Measurements from ENCODE around the gene FAM120A. TPM values are rescaled to one million over a fixed set of nuclear protein-coding genes. Genes with fewer than 3 reads are reported as not detected.
A peak's percentile ranks its signal among the peaks of the same experiment; 100 is the strongest.

The FAM120A gene
- total RNA-seq, 1 donor = 185 TPM

DNA sequence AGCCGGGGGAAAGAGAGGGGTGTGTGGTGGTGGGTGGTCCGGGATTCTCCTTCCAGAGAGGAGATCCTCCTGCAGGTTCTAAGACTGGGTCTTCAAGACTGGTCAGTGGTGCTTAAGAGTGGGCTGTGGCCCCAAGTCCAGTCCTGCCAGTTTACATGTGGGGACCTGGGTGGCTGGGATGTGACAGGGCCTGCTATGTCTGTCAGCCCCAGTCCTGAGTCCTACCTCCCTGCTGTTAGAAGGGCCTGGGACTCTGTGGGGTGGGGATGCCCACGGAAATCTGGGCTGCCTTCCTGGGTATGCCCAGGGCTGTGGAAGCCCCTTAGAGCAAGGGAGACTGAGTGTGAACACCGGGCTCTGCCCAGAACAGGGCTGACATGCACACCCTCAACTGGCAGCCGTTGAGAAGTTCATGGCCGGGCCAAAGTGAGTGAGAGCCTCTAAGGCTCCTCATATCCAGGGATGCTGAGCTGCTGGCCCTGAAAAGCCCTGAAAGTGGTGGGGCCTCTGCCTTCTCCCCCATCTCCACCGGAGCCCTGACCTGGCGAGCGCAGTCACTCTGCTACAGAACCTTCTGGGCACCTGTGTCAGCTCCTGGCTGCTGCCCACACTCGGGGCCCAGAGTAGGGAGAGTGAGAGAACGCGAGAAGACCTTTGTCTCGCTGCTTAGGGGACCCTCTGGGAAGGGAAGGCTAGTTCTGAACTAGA is 126.6 kb downstream of the FAM120A start:
- peak overlapping the region; percentile 57 for H3K4me3 ChIP-seq (ENCODE audit: low read depth, low read length)
- TF ChIP-seq, protein P1, sequence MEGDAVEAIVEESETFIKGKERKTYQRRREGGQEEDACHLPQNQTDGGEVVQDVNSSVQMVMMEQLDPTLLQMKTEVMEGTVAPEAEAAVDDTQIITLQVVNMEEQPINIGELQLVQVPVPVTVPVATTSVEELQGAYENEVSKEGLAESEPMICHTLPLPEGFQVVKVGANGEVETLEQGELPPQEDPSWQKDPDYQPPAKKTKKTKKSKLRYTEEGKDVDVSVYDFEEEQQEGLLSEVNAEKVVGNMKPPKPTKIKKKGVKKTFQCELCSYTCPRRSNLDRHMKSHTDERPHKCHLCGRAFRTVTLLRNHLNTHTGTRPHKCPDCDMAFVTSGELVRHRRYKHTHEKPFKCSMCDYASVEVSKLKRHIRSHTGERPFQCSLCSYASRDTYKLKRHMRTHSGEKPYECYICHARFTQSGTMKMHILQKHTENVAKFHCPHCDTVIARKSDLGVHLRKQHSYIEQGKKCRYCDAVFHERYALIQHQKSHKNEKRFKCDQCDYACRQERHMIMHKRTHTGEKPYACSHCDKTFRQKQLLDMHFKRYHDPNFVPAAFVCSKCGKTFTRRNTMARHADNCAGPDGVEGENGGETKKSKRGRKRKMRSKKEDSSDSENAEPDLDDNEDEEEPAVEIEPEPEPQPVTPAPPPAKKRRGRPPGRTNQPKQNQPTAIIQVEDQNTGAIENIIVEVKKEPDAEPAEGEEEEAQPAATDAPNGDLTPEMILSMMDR (IDR thresholded peaks at IDR 0.05; ENCODE audit: insufficient read depth, low read depth, low read length) = no peak
- no peak for DNase-seq (ENCODE audit: low read depth)

DNA sequence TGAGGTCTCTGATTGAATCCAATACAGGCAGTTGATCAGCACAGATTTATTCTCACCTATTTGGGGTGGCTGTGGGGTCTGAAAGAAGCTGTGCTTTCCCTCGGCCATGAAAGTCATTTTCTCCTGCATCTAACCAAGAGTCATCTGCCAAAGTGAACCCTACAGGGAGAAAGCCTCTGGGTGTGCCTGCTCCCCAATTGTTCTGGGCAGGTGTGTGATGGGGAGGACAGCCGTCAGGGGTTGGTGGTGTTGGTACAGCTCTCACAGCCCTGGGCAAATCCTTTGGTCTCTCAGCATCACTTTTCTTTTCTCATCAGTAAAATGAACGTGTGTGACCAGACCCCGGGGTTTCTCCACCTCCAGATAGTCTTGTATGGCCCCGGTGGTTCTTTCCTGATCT is 127.4 kb downstream of the FAM120A start:
- H3K4me3 ChIP-seq (ENCODE audit: low read depth, low read length) = no peak overlapping the region
- DNase-seq (ENCODE audit: low read depth) = no peak
- TF ChIP-seq, protein P1 (IDR thresholded peaks at IDR 0.05; ENCODE audit: insufficient read depth, low read depth, low read length) = no peak

DNA sequence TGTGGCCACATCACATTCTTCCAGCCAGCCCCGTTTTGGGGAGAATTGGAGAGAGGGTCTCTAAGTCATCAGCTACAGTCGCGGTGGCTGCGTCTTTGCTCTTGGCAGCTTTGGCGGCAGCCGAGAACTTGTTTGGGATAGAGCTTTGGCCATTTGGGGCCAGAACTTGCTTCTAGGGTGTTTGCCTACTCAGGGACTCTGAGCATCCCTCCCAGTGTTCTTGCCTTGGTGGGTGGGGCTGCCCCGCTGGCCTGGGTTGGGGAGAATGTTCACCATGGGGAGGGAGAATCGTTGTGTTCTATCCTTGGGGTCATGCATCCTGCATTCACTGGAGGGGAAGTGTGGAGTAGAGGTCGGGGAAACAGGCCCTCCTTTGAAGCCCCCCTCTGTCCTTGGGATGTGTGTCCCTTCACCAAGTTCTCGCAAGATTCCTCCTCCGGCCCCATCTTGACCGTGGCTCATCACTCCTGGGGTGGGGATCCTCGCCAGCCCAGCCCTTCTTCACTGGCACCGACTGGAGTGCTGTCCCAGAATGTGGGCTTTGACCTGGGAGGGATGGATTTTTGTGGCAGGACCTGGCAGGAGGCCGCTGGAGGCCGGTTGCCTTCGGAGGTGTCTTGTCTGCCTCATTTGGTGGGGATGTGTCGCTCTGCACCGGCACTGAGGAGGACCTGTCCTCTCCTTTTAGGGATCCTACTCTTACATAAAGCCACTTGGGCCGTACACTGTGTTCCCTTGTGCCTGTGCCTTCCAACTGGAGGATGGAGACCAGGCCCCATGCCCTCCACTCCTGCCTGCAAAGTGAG is 128.4 kb downstream of the FAM120A start:
- DNase-seq (ENCODE audit: low read depth) = no peak
- TF ChIP-seq, protein P1 (IDR thresholded peaks at IDR 0.05; ENCODE audit: insufficient read depth, low read depth, low read length) = no peak
- no peak overlapping the region for H3K4me3 ChIP-seq (ENCODE audit: low read depth, low read length)

DNA sequence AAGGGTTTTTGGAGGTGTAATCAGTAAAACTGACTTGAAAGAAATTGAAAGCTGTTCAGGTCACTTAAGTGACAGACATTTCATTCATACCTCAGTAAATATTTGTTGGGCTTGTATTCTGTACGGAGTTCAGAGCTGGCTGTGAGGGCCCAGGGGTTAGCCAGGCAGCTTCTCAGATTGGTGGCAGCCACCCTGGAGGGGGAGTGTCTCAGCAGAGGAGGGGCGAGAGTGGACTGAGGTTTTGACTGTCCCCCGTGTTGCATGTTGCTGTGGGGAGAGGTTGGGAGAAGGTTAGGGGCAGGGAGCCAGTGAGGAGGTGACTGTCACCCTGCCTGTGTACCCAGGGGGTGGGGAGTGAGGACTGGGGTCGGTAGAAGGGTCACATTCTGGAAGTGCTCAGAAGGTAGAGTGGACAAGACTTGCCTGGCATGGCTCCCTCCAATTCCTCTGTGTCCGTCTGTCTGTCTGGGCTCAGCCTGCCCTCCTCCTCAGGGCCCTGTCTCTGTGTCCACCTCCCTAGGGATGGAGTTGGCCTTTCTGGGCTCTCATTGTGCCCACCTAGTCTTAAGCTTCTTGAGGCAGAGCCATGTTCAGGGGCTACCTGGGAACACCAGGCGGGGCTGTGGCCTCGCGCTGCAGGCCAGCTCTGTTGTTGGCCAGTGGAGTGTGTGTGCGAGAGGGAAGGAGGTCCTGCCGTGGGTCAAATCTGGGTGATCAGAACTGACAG is 129.3 kb downstream of the FAM120A start:
- TF ChIP-seq, protein P1 (IDR thresholded peaks at IDR 0.05; ENCODE audit: insufficient read depth, low read depth, low read length) = no peak

DNA sequence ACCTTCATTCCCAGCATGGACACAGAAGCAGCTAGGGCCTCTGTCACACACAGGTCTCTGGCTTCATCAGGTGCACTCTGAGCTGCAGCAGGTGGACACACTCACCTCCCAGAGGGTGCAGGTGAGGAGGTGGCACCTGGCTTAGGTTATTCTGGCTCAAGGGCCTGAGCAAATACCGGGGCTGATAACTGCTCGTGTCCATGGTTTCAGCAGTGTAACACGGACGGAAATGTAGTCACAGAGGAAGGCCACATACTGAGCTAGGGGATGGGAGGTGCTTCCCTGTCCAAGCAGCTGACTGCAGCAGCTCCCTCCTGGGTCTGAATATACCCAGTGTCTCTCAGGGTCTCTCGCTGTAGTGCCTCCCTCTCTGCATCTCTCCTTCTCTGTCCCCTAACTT is 130.6 kb downstream of the FAM120A start:
- DNase-seq (ENCODE audit: low read depth) = no peak
- TF ChIP-seq, protein P1 (IDR thresholded peaks at IDR 0.05; ENCODE audit: insufficient read depth, low read depth, low read length) = no peak
- H3K4me3 ChIP-seq (ENCODE audit: low read depth, low read length) = no peak overlapping the region

More for the DNA sequence above, 129.3 kb downstream of the FAM120A start:
- DNase-seq (ENCODE audit: low read depth) = no peak
- no peak overlapping the region for H3K4me3 ChIP-seq (ENCODE audit: low read depth, low read length)

DNA sequence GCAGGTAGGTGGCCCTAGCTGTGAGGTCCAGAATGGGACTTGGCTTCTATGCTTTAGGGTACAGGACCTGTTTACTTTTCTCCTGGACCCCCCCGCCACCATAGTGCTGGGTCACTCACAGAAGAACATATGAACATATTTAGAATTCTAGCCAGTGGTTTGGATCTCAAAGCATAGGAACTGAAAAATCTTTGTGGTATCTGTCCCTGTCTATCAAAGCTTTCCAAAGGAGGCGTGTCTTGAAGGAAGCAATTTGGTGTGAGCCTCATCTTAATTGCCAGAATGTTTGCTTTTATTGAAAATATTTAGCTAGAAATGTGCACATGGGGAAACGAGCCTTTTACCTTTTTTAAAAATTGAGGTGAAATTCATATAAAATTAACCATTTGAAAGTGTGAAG is 131.1 kb downstream of the FAM120A start:
- no peak for DNase-seq (ENCODE audit: low read depth)
- TF ChIP-seq, protein P1 (IDR thresholded peaks at IDR 0.05; ENCODE audit: insufficient read depth, low read depth, low read length) = no peak
- no peak overlapping the region for H3K4me3 ChIP-seq (ENCODE audit: low read depth, low read length)

Data from fibroblast of villous mesenchyme (primary cell).